H54 (cell line): ENCODE results near the gene KRT16.
"Not testable (repeated sequence)": the region's sequence is repeated elsewhere in the genome, so short reads cannot be mapped to it uniquely, and the experiment has no call there.

Source experiments
- DNase-seq: peaks from one replicate; pipeline ENCODE4 v3.0.0; 2011; ENCODE audit warnings: low spot score, mixed read lengths; ENCODE audit not compliant: insufficient read length
- FAIRE-seq: peaks from 3 replicates; lab custom pipeline; 2011; peaks lifted over from hg19 to GRCh38; lab: Jason Lieb, UNC
- POLR2A ChIP-seq: IDR thresholded peaks from 2 replicates; pipeline ENCODE4 v1.6.1; 2011; ENCODE audit warnings: low read depth, mild to moderate bottlenecking, low read length

KRT16 gene

DNA sequence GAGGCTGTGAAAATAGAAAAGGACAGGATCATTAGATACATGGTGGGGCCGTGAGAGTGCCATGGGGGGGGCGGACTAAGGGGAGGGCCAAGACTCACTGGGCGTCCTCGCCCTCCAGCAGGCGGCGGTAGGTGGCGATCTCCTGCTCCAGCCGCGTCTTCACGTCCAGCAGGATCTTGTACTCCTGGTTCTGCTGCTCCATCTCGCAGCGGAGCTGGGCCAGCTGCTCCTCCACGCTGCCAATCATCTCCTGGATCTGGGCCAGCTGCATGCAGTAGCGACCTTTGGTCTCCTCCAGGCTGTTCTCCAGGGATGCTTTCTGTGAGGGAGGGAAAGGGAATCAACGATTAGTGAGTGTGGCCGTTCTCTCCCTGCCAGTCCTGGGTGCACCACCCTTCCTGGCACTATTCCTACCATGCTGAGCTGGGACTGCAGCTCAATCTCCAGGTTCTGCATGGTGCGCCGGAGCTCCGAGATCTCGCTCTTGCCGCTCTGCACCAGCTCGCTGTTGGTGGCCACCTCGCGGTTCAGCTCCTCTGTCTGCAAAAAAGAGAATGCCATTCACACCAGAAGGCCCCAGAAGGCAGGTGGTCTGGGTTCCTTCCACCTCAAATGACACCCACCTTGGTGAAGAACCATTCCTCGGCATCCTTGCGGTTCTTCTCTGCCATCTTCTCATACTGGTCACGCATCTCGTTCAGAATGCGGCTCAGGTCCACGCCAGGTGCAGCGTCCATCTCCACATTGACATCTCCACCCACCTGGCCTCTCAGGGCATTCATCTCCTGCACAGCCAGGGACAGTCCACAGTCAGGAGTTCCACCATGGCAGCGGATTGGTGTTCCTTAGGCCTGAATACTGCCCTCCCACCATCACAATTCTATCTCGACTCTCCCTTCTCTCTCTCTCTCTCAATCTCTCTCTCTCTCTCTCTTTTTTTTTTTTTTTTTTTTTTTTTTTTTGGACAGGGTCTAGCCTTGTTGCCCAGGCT lies 29.1 kb downstream of the KRT16 start:
- DNase-seq (no peak), FAIRE-seq (no peak)
- no peak for TF ChIP-seq POLR2A

DNA sequence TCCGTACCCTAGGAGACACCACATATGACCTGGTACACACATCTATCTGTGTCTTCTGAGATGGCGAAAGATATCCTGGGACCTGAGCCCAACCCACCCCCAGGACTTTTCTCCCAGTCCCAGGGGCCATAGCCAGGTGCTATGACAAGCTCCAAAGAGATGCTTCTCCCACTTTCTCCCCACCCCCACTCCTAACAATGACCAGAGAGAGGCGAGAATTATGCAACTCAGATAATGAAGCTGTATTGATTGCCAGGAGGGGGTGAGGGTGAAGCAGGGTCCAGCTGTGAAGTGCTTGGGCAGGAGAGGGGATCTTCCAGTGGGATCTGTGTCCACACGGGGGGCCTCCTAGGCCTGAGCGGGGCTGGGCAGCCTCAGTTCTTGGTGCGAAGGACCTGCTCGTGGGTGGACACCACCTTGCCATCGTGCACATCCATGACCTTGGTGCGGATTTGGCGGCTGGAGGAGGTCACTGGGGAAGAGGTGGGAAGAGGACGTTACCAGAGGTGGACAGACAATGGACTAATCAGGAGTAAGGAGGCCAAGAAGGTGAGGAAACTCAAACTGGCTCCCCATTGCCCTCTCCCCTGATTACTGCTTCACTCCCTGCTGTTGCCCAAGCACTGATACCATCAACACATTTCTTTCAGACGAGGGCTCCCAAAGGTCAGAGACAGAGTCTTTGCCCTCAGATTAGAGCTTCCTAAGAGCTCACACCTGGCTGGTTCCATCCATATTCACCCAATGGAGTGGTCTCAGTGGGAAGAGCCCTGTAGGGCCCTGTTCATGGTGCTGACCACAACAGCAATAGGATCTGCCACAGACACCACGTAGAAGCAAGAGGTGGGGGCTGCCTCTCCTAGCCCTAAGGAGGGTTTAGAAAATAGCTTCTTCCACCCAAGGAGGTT lies 30.3 kb downstream of the KRT16 start:
- not testable (repeated sequence) for DNase-seq, FAIRE-seq

DNA sequence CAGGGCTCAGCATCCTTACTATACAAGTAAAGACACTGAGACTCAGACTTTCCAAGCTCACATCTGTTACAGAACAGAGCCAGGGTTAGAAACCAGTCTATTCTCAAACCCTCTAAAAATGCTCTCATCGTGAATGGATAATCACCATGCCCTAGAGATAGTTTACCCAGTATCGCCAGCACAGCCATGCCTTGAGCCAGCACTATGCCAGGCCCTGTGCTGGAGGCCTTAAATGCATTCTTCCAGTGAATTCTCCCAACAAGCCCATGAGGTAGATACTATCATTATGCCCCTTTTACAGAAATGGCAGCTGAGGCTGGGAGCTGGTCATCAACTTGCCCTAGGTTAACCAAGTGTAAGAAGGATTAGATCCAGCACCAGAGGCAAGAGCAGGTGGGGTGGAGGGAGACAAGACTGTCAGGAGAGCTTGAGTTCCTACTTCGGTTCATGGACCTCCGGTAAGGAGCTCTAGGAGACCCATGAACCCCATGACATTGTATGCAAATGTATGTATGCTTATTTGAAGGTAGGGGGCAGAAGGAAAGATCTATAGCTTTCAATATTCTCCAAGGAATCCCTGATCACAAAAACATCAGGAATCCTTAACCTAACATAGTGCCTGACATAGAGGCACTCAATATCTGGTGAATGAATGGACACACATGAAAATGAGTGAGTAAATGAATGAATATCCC lies 31.1 kb downstream of the KRT16 start:
- DNase-seq (no peak), FAIRE-seq (no peak)
- TF ChIP-seq POLR2A = no peak

DNA sequence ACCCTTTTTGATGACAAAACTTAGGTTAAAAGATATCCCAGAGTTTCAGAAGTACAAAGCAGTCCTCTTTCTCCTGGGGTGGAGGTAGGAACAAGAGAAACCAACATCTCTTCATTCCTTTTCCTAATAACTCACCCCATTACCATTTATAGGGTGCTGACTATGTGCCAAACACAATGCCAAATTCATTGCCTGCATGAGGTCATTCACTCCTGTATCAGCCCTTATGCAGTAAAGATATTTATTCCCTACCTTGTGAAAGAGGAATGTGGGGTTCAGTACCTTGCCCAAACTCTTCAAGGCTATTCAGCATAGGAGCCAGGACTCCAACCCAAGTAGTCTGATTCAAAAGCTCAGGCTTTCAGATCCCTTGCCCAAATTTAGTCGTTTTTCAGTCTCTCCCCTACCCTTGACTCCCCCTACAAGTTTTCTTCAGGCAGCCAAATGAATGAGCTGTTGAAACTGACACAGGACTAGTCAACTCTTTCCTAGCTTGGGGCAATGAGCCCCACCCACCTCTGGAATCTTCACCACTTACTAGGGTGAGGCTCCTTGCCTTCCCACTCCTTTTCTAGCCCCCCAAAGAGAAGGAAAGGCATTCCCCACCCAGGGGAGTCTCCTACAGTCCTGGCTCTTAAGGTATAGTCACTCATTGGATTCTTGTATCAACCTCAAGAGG lies 31.7 kb downstream of the KRT16 start:
- no peak for TF ChIP-seq POLR2A

DNA sequence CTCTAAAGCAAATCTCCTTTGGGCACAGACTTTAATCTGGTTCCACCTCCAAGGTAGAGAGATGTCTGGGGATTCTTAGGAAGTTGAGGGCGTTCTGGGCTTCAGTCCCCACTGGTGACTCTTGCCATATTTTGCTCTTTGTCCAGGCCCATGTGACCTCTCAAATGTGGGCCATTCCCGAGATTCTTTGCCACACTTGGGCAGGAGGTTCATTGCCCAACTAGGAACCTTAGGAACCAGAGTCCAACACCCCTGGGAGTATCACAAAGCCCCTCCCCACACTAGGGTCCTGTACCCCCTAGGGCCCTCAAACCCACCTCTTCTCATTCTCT lies 32.4 kb downstream of the KRT16 start:
- TF ChIP-seq POLR2A = no peak
- FAIRE-seq (no peak), DNase-seq (no peak)

More for the DNA sequence above, 31.7 kb downstream of the KRT16 start:
- DNase-seq (no peak), FAIRE-seq (no peak)

DNA sequence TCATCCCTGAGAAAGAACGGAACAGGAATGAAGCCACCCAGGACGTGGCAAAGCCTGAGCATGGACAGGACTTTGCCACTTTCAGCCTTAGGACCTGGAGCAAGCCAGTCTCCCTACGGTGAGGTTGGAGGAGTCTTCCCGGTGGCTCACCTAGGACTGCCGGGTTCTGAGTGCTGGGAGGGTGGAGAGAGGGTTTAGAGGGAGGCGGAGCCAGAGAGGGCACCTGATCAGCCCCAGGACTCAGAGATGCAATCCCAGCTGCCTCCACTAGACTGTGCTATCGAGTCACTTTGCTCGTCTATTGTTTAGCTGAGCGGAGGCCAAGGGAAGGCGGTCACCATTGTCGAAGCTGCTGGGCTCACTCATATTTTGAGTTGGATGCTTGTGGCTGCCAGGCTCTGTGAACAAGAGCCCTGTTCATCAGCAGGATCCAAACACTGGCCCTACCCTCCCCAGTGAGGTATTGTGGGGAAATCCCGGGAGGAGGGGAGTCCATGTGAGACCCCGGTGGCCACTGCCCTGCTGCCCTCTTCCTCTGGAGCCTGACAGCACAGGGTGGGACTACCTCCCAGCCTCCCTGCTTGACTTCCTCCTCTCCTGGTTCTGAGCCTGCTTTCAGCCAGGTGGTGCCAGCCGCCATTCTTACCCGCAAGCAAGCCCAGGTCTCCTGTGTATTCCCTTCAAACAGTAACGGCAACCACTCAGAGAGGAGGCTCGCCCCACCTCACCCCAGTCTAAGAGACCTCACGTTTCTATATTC lies 32.9 kb downstream of the KRT16 start:
- DNase-seq (peak; percentile 92), FAIRE-seq (no peak)
- TF ChIP-seq POLR2A = no peak

DNA sequence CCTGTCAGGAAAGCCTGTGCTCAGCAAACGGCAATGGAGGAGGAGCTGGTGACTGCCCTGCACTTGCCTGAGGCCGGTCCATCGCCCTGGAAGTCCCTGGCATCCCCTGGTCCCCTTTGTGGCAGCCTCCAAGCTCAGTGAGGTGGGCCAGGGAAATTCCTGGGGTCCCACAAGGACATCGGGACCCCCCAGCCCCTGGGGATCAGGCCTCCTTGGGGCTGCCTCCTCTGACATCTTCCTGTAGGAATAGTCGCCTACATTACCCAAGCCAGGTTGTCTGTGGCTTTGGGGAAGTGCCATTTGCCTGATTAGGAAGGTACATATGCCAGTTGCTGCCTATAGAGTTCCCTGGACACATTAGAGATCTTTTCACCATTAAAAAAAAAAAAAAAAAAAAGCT lies 33.6 kb downstream of the KRT16 start:
- FAIRE-seq = no peak
- no peak for TF ChIP-seq POLR2A
- no peak for DNase-seq

DNA sequence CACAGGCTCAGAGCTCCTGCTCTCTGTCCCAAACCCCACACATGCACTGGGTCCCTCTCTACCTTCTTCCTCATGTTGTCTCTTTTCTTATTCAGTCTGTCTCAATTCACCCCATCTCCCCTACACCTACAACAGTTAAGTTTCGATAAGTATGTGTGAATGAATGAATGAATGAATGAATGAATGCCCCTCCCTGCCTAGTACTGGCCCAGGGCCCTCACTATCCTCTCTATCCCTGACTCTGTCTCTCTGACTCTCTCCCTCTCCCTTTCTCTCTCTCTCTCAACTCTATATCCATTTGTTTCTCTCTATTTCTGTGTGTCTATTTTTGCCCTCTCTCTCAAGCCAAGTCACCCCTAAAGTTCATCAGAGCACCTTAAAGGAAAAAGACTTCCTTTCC lies 34.0 kb downstream of the KRT16 start:
- no peak for TF ChIP-seq POLR2A
- DNase-seq (no peak), FAIRE-seq (no peak)

DNA sequence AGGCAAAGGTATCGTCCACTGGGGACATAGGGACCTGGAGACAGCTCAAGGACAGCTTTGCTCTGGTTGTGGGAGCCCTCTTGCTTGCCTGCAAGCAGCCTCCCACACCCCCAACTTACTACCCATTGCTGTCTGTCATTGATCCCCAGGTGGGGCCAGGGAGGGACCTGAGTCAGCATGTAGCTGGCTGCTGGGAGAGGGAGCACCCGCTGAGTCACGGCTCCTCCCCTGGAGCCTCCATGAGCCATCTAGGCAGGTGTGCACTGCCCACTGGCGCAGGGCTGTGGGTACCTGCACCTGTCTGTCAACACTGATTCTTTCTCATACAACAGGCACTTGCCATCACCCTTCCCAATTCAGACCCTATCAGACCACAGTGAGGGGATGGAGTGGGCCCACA lies 35.8 kb downstream of the KRT16 start:
- not testable (repeated sequence) for FAIRE-seq, DNase-seq

DNA sequence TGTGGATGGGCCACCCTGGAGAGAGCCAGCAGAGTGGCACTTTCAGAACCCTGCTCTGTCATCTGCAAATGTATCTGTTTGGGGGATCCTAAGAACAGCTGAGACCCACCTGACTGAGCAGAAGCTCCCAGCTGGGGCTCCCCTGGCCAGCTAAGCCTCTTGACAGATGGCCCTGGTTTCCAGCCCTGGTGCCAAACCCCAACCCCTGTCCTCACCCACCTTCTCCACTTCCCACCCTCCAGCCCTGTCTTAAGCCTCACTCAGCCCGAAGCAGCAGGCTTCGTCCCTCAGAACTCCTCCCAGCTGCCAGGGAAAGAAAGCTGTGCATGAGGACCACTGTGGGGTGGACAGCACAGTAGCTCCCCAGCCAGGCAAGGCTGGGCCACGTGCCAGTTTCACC lies 37.2 kb downstream of the KRT16 start:
- DNase-seq (no peak), FAIRE-seq (no peak)

DNA sequence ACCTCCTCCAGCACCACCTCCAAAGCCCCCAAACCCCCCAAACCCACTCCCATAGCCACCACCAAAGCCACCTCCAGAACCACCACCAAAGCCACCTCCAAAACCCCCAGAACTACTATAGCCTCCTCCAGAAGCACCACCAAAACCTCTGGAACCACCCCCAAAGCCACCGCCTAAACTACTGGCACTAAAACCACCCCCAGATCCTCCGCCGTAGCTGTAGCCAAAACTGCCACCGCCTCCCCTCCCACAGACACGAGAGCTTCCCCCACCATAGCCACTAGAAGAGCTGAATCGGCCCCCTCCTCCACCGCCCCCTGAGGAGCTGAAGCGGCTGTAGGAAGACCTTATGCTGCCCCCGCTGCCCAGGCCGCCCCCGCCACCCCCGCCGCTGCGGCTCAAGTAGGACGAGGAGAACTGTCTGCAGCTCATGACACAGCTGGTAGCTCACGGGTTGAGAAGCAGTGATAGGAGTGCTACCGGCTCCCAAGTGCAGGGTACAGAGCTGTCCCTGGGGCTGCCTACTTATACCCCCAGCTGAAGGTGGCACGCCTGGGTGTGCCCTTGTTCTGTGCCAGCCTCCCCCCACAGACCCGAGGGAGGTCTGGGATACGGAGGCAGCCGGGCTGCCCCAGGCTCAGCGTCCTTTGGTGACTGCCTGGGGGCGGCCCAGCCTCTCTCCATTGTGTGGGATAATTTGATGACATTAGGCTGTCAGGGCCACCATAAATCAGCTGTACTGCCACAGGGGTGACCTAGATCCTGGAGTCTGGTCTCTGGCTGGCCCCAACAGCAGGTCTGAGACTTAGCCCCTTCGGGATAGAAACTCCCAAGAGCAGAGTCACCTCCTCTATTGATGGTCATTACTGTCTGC lies 40.8 kb downstream of the KRT16 start, which contains the start of gene KRT9:
Gene KRT9 (minus strand): TSS at position 499 of the 874 bp plus-strand sequence. CDS start 67 bp downstream, at position 432.
- DNase-seq (no peak), FAIRE-seq (no peak)
- no peak for TF ChIP-seq POLR2A

More for the DNA sequence above, 37.2 kb downstream of the KRT16 start:
- TF ChIP-seq POLR2A = no peak

DNA sequence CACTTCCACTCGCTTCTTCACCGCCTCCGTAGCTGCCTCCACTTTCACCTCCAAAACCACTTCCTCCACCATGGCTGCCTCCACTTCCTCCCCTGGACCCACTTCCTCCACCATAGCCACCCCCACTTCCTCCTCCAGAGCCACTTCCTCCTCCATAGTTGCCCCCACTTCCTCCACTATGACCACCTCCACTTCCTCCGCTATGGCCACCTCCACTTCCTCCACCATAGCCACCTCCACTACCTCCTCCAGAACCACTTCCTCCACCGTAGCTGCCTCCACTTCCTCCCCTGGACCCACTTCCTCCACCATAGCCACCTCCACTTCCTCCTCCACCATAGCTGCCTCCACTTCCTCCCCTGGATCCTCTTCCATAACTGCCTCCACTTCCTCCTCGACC lies 45.2 kb downstream of the KRT16 start:
- no peak for FAIRE-seq

More for the DNA sequence above, 45.2 kb downstream of the KRT16 start:
- TF ChIP-seq POLR2A = no peak
- no peak for DNase-seq
